HG03097 (cell line): ENCODE results near the gene FOXO3.

Source experiments
- ATAC-seq: cut with Tn5 transposase; IDR thresholded peaks from one replicate; pipeline ENCODE4 v1.9.1; 2021; ENCODE audit not compliant: unreplicated experiment, low FRiP score

FOXO3 gene

DNA sequence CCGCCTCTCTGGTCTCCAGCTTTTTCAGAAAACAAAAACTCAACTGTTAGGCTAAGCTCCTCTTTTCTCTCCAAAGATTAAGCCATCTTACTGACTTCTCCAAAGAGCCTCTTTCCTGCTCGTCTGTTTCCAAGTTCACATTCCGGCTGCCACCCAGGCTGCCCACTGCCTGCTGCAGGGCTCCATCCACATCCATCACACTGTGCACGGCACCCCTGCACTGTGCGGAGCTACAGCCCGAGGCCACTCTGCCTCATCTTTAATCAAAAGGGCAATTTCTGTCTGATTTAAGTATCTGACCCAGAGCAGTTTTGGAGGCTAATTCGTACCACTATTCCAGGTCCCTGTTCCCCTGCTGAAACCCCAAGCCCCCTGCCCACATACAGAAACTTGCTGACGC, 145.9 kb downstream of the FOXO3 start:
- no peak for ATAC-seq

DNA sequence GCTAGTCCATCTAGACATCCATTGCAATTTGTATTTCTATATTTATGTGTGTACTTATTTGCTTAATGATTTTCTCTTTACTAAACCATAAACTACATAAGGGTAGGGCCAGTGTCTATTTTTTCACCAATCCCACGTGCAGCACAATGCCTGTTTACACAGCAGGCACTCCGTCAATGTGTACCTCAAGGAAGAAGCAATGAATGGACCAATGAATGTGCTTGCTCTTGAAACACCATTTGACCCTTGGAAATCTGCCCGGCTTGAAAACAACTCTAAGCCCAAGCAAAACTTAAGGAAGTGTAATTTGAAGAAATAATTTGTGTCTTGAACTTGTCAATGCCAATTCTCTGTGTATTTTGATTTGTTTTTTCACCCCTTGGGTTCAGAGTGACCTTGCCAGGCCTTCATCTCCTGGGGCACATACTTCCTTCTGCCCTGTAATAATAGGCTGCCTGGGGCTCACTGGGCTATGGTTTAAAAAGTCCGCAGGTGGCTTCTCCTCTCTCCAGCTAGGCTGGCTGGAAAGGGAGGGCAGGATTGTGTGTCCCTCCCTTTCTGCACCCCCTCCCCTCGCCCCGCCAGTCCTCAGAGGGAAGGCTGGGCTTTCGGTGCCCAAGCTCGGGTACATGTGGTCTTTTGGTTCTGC, 146.7 kb downstream of the FOXO3 start:
- no peak for ATAC-seq

DNA sequence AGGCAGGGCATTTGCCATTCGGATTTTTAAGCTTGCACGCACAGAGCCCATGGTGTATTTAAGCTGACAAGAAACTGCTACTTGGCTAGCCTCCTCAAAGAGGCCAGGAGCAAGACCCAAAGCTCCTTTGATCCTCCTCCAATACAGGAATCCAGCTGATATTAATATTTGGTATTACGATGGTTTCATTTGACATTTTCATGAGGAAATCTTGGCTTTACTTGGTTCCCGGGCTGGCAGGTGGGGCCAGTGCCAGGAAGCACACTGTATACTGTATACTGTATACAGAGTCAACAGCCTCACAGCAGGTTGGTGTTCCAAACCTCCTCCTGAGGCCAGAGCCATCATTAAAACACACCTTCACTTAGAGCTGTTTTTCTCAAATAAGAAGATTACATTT, 149.3 kb downstream of the FOXO3 start:
- no peak for ATAC-seq

DNA sequence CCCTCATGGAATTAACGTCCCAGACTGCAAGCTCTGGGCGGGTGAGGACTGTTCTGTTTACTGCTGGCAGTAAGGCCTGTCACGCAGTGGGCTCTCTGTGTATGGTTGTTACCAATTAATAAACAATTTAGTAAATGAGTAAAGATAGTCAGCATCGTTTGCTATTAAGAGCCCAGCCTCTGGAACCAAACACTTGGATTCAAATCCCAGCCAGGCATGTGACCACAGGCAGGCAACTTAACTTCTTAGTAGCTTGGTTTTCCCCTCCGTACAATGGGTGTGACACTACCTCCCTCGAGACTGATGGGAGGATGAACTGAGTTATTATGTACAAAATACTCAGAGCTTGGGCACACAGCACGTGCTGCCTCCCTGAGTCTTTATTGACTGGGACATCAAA, 149.8 kb downstream of the FOXO3 start:
- ATAC-seq, result no peak

DNA sequence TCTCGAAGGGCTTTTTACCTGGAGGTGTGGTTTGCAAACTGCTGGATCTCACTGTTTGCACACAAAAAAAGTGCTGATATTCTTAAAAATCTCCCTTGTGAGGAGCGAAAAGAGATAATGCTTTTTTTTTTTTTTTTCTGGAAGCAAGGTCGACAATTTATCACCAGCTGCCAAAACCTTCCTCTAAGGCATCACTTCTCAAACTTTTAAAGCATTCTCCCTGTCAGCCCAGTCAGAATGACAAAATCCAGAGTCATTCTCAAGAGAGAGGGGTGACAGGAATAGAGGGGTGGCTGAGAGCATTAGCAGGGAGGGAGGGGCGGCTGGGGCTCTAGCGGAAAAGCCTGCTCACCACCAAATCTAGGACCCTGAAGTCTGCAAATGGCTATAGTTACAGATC, 150.4 kb downstream of the FOXO3 start:
- no peak for ATAC-seq

DNA sequence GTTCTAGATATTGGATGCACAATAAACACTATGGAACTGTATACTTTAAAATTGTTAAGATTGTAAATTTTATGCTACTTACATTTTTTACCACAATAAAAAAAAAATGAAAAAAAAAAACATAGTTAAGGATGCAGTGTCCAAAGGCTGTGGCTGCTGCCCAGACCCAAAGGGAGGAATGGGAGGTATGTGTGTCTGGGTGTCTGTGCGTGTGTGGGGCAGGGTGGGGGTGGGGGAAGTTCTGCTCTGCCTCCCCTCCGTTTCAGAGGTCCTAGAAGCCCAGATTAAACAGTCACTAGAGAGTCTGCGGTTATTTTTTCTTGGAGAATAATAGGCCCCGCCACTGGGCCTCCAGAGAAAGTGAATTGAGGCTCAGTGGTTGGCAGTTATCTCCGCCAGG, 151.1 kb downstream of the FOXO3 start:
- no peak for ATAC-seq

DNA sequence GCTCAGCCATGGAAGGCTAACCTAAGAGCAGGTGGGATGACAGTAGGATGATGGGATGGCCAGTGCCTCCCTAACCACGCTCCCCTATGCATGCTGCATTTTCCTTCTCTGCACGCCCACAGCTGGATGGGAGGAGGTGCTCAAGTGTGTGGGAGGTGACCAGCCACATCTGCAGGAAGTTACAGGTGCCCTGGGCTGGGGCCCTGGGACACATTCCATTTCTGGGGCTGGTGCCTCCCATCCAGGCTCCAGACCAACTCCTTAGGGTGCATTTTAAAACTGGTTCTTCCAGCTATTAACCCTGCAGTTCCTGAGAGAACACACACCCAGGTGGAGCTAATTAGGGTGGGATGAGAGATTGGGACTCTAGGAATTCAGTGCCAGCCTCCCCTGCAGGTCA, 152.2 kb downstream of the FOXO3 start:
- no peak for ATAC-seq

DNA sequence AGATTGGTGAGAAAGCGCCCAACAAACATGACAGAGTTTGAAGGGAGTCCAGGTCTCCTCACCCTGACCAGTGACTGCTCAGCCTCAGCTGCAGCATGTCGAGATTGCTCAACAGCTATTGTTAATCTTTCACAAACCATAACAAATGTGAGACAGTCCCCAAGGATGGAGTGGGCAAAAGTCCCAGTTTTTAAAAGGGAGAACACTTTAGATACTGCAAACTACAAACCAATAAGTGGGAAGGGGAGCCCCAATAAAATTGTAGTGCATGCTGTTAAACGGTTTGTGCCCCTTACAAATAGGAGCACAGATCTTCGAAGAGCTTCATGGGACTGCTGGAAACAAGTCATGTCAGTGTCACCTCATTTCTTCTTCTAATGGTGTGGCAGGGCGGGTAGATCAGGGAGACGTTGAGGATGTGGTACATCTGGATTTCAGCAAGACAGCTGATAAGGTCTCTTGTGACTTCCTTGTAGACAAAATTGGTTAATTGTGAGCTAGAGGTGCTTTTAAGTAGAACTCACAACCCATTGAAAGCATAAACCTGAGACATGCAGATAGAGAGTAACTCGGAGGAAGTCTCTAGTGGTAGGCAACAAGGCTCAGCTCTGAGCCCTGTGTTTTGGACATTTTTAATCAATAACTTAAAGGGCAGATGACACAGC, 153.5 kb downstream of the FOXO3 start:
- ATAC-seq, result no peak

DNA sequence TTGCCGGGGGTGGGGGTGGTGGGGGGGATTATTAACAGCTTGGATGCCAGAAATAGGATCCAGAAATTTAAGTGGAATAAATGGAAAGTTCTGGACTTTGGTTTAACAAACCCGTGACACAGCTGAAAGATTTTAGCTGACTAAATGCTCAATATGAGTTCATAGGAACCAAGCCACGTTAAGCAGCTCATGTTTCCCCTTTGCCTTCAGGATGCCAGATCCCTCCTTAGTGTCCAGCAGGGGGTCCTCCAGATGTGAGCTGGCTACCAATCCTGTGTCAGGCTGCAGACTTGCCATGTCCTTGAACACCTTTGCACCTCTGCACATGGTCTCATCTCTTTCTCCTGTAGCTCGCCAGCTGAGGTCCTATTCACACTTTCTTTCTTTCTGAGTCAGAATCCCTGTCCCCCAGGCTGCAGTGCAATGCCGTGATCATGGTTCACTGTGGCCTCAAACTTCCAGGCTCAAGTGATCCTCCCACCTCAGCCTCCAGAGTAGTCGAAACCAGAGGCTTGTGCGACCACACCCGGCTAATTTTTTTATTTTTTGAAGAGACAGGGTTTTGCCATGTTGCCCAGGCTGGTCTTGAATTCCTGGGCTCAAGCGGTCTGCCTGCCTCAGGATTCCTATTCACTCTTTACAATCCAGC, 154.2 kb downstream of the FOXO3 start:
- no peak for ATAC-seq

DNA sequence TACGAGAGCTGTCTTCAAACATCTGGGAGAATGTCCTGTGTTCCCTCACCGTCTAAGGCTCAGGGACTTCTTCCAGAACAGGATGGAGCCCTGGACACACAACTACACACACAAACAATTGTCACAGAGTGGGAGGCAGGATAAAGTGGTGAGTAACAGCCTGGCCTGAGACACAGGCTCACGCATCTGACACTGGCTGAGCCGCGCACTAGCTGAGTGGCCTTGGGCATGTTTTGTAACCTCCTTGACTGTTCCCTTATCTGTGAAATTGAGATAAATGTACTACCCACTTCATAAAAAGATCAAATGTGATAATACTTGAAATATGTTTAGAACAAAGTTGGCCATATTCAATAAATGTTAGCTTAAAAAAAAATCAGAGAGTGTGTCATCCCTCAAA, 155.1 kb downstream of the FOXO3 start:
- ATAC-seq, result no peak

DNA sequence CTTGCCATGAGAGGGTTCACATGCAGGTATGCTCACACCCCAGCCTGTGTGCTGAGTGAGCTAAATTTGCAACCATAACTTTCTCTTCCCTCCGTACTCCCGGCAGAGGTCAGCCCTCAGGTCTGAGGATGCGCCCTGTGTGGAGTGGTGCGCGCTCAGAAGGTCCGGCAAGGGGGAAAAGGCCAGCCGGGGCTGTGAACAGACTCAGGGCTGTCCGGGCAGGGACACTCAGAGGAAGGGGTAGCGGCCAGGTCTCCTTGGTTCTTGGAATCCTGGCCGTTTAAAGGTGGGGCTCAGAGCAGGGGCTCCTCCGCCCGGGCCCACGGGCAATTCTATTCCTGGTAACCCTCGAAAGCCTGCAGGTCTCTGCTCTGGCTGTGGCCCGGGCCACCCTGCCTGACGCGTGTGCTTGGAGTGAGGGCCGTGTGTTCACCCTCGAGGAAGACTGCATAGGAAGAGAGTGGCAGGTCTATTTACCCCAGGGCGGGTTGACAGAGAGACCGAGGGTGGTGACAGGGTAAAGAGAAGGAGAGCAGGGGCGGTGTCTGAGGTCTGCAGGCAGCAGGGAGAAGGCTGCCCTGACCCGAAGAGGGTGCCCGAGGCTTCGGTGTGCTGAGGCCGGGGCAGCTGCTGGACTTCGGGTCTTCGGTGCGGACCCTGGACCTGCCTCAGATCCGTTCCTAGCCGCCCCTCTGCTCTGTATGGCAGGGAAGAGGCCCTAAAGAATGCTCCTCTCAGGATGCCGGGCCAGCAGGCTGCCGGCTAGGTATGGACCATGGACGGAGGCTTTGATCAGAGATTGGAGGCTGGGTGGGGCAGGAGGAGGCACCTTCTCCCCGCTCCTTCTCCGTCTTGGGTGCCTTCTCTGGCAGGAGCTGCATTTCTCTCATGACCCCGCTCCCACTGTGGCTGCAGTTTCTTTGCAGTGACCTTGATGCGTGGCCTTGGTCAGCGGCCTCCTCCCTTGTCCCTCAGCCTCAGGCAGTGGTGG, 156.4 kb downstream of the FOXO3 start:
- no peak for ATAC-seq

DNA sequence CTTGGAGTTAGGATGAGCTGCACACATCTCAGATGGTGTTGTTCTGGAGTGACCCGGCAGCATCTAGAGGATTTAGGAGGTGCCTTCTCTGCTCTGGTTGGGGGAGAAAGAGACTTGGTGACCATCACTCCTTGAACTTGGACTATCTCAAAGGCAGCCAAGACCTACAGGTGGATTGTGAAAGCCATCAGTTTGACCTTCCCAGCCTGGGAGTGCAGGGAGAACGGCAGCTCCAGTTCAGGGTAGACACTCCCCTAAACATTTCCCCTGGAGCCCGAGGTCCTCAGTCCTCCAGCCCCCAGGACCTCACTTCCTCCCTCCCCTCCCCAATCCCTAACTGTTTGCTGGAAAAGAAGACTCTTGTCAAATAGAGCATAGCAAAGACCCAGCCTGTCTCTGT, 158.8 kb downstream of the FOXO3 start:
- ATAC-seq, result no peak

DNA sequence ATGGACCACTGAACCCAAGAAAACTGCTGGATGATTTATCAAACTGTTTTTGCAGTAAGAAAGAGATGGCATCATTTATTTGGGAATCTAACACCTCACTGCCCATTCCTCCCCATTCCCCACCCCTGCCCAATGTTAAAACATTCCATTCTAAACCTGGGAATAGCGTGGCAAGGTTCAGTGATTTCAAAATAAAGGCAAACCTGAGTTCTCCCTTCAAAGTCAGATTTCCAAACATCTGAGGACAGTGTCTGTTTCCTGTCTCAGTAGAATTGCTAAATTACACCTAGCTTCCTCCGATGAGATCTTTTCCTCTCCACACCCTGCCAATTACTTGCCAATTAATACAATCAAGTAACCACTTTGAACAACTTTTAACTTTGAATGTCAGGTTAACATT, 160.1 kb downstream of the FOXO3 start:
- ATAC-seq, result no peak

DNA sequence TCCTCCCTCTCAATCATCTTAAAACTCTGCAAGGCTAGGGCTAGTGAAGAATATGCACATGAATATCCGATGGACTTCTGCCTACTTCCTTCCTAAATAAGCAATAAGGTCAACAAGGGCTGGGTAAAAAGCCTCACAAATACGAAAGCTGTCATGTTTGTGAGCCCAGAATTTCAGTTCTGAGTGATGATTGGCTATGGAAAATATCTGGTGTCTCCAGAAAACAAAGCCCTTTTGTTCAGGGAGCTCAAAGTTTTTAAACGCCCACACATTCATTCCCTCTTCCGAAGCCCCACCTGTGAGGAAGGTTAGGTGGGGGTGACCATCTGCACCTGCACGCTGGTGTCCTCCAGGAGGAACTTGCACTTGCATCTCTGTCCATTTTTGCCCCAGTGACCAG, 160.6 kb downstream of the FOXO3 start:
- ATAC-seq, result no peak

DNA sequence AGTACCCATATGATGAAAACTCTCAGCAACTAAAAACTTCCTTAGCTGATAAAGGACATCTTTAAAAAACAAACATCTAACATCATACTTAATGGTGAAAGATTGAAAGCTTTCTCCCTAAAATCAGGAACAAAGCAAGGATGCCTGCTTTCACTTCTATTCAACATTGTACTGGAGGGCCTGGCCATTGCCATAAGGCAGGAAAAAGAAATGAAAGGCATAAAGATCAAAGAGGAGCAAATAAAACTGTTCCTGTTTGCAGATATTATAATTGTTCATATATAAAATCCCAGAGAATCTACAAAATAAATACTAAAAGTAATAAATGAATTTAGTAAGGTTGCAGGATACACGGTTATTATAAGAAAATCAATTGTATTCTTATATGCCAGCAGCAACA, 162.9 kb downstream of the FOXO3 start:
- ATAC-seq, result no peak

DNA sequence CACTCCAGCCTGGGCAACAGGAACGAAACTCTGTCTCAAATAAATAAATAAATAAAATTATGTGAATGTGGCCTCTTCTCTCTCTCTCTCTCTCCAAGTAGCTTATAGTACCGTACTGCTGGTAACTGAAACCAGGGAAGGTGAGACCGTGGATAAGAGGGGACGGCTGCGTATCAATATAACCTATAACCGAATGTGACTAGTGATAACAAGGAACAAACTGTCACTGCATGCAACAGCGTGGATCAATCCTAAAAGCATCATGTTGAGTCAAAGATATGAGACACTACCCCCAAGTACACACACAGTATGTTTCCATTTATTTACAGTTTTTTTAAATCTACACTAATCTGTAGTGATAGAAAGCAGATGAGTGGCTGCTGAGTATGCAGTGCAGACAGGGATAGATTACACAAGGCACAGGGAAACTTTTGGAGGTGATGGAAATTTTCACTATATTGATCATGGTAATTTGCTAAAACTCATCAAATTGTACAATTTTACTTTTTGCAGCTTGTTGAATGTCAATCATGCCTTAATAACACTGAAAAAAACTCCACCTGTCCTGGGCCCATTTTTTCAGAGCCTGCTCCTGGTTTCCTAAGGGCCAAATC, 166.1 kb downstream of the FOXO3 start:
- no peak for ATAC-seq

DNA sequence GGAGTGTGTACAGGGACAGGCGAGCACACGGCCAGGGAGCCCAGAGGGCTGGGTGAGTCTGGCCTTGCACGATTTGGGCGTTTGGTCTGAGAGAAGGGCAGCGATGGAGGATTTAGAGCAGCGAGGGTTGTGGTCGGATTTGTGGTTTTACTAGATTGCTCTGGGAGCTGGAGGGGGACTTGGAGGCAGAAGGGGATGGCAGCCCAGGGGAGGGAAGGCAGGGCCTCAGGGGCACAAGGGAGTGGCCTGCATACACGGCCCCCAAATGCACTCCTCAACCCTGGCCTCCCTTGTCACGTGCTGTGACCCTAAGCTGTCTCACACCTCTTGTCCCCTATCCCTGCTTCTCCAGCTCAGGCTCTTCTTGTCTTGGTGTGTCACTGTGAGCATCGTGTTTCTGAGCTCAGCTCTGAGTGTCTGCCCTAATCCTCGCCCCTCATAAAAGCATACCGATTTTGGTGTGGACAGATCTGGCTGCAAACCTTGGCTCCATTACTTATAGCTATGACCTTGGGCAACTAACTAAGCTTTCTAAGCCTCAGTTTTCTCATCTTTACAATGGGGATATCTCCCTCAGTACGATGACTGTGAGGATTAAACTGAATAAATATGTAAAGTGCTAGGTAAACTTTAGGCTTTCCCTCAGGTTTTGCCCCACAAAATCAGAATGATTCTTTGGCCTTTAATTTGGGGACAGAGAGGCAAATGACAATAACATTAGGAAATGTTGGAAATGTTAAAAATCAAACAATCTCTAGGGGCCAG, 167.4 kb downstream of the FOXO3 start:
- no peak for ATAC-seq

DNA sequence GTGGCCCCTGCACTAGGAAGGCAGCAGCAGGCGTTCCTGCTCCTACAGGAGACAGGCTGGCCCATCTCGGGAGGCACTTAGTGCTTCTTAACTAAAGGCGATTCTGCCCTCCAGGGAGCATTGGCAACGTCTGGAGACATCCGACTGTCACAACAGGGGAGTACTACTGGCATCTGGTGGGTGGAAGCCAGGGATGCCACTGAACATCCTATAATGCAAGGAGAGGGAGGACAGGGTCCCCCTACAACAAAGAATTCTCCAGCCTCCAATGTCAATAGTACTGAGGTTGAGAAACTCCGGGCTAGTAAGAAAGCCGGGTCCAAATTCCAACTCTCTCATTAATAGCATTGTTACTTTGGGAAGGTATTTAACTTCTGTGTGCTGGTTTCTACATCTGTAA, 168.1 kb downstream of the FOXO3 start:
- ATAC-seq, result no peak

DNA sequence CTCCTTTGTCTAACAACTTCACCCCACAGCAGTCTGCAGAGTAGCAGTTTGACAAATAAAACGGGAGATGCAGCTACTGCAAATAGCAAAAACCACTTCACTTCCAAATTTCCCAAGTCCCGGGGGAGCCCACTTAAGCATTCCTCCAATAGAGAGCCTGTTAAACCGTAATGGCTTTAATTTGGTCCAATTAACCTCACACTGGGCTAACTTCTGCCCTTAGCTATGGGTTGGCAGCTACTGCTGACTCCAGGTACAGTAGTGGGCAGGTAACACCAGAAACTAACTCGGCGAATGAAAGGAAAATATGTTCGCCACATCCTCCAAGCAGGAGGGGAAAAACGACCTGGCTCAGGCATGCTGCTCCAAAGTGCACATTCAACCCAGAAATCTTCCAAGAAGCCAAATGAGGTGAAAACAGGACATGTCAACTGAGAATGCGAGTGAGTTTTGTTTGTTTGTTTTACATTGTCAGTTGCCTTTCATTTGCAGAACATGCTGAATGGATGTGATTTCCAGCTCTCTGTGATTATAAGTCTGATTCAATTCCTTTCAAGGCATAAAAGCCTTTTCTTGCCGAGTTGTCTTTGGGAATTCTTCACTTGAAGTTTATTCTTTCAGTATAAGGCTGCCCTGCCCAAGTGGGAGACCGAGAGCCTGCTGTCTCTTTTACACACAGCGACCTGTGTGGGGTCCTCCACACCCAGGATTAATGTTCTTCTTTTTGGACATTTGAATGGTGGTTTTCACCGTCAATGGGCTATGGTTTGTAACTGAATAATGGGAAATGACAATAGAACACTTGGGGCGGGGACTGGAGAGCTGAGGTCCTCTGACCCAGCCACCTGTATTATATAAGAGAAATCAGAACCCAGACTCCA, 170.2 kb downstream of the FOXO3 start:
- no peak for ATAC-seq
